ENCODE data around the gene NTSR1.

GRCh38 chr20:62706857-62707256 lies 1.8 kb upstream of the NTSR1 start:
- TF ChIP-seq CTCF (IDR thresholded peaks at IDR 0.05) (no peak), ZFX (IDR thresholded peaks at IDR 0.05; ENCODE audit: borderline replicate concordance) (no peak)
